HG02678 (cell line): ENCODE data around the gene SLIT1.

Experiments
- ATAC-seq: cut with Tn5 transposase; IDR thresholded peaks from one replicate; pipeline ENCODE4 v1.9.1; 2021; ENCODE audit warnings: mild to moderate bottlenecking, moderate library complexity; ENCODE audit not compliant: unreplicated experiment

Gene SLIT1

DNA sequence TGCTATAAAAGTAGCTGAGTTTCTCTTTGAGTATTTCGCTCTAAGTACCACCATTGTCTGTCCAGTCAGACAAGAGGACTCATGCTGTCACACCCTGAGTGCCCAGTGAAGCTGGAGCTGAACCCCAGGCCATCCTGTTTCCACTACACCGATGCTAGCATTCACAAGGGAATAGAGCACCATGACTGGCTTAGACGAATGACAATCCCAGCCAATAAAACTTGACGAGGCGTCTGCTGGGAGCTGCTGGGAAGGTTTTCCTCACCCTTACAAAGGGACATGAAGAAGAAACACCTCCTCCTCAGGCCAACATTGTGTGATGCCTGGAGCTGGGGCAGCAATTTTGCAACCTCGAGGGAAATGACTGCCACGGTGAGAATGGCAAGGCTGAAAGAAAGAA, 17.5 kb upstream of the SLIT1 start:
- no peak for ATAC-seq

DNA sequence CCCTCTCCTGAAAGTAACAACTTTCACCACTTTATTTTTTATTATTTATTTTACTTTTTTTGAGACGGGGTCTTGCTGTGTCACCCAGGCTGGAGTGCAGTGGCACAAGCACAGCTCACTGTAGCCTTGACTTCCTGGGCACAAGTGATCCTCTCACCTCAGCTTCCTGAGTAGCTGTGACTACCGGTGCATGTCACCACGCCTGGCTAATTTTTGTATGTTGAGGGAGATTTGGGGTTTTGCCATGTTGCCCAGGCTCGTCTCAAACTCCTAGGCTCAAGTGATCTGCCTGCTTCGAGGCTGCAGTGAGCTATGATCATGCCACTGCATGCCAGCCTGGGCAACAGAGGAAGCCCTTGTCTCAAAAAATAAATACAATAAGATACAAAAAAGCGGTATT, 14.9 kb upstream of the SLIT1 start:
- ATAC-seq = no peak

DNA sequence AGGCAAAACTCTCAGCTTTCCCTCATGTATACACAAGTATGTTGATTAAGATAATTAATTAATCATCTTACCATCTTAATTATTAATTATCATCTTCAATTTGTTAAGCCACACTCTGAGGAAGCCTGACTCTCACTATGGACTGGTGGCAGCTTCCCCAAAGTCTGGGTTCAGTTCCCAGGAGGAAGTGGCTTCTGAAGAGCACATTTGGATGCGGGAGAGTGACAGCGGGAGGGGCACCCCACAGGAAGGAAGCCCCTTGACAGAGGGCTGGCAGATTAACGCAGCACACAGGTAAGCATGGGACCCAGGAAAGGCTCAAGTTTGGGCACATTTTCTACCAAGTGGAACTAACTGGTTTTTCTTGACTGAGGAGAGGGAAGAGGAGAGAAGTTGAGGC, 13.4 kb upstream of the SLIT1 start:
- ATAC-seq = no peak

DNA sequence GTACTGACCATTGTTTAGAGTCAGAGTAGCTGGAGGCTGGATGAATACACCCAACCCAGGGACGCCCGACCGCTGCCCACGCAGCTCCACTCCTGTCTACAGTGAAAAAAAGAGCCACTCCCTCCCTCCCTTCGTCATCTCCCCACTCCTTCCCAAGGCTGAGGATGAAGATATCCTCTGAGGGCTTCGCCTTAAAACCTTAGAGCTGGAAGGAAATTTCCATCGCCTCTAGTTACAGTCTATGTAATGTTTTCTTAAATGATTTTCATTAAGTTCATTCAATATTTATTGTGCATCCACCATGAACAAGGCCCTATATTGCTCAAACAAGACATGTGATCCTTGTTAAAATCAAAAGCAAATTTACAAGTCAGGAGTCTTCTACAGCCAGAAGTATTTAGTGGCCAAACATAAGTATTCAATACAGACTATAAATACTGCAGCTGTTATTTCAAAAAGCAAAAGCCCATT, 11.3 kb upstream of the SLIT1 start:
- no peak for ATAC-seq

- ATAC-seq = peak; percentile 64
Measured at GRCh38 chr10:97196223-97197029, 10.7 kb upstream of the SLIT1 start.

- no peak for ATAC-seq
Measured at GRCh38 chr10:97195706-97196222, 10.0 kb upstream of the SLIT1 start.

GRCh38 chr10:97192952-97193435, 7.2 kb upstream of the SLIT1 start:
- ATAC-seq = no peak

DNA sequence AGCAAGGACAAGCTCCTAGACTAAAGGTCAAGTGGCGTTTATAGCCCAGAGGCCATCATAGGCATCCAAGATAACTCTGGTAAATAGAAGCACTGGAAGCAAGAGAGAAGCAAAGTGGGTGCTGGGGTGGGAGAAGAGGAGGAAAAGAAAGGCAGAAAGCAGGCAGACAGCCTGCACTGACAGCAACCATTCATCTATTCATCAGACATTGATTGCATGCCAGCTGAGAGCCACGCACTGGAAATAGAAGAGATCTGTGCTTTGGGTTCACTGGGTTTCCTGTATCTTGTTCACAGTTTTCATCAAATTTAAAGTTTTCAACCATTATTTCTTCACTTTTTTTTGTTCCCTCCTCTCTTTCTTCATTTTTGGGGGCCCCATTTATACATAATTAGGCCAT, 4.7 kb upstream of the SLIT1 start:
- ATAC-seq = no peak

- ATAC-seq = no peak
Measured at GRCh38 chr10:97188261-97188711, 2.5 kb upstream of the SLIT1 start.

GRCh38 chr10:97186911-97187310, 1.2 kb upstream of the SLIT1 start:
- no peak for ATAC-seq

- no peak for ATAC-seq
Measured at GRCh38 chr10:97184971-97185325, 811 bp downstream of the SLIT1 start.

GRCh38 chr10:97183314-97183713, 2.4 kb downstream of the SLIT1 start:
- ATAC-seq = no peak

- no peak for ATAC-seq
Measured at GRCh38 chr10:97182288-97182990, 3.3 kb downstream of the SLIT1 start.

DNA sequence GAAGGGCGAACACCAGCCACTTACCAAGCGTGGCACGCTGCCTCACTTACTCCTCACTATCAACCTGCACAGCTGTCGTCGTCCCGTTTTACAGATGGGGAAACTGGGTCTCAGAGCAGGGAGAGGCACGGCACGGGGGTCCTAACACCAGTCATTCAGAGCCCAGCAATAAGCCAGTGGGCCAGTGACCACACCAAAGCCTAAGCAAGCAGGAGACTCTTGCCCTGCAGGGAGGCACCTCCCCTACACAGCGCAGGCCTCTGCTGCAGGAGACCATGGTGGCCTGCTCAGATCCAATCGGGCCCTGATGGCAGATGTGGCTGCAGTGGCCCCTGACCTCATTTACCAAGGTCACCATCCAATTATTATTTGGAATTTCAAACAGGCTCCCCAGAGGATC, 4.8 kb downstream of the SLIT1 start:
- ATAC-seq = no peak

DNA sequence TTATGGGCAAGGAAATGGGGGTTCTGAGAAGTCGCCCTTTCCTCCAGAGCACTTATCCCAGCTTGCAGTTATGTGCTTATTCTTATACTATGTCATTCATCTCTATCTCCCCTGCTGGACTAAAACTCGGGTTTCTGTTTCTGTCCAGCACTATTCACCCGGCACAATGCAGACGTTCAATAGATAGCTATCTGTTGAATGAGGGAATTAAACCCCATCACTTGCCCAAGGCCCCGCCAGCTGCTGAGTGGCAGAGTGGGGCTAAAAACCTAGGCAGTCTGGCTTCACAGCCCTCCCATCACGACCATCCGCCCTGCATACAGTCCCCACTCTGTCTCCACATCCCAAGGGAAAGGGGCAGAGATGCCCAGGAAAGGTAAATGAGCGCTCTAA, 5.4 kb downstream of the SLIT1 start:
- no peak for ATAC-seq

GRCh38 chr10:97179731-97180362, 5.9 kb downstream of the SLIT1 start:
- ATAC-seq = no peak

GRCh38 chr10:97179311-97179710, 6.4 kb downstream of the SLIT1 start:
- ATAC-seq = no peak

DNA sequence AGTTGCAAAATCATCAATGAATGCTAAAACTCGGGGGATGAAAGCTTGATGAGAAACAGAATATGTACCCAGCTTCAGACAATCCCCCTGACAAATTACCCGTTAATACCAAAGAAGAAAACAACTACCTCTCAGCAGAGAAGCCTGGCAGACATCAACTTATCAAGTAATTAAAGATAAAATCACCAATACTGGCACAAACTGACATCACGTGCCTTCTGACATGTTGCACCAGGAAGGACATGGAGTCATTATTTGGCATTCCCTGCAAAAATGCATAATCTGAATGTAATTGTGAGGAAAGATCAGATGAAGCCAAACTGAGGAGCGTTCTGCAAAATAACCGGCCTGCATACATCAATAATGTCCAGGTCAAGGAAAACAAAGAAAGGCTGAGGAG, 7.7 kb downstream of the SLIT1 start:
- no peak for ATAC-seq

DNA sequence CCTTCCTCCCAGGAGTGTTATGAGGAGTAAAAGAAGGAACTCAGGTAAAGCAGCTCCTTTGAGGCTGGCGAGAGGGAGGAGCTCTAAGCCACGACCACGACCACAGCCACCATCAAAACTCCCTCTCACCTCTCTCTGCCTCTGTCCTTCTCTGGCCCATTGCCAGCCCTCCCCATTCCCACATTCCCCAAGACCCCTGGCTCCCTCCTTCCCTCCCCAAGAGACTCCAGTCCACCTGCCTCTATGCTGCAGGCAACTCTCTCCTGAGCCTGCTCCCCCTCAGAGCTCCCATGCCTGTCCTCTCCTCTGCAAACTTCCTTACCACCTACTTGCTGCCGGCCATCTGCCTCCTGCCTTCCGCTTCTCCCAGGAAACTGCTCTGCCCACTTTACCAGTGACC, 9.5 kb downstream of the SLIT1 start:
- no peak for ATAC-seq

DNA sequence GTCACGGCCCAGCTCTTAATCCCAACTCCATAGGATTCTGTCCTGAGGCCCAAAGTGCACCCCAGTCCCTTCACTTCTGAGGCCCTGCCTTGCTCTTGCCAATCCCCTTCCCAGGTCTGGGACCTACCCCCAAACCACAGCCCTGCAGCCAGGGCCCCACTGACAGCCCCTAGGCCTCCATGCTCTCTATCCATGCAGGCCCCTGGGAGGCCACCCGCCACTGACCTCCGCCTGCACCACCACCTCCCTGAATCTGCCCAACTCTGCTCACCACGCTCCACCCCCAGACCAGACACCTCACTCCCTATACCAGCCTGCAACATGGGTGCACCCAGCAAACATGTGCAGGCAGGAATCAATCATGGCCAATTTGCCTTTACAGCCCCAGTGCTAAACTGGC, 10.2 kb downstream of the SLIT1 start:
- ATAC-seq = no peak

- no peak for ATAC-seq
Measured at GRCh38 chr10:97174941-97175340, 10.8 kb downstream of the SLIT1 start.
